Gastroesophageal sphincter (tissue), 4 donors: ENCODE results near the gene WDR33. TPM values are rescaled to one million over a fixed set of nuclear protein-coding genes. Genes with fewer than 3 reads are reported as not detected.

Experiments
- ATAC-seq: fragments of 150-250 bp; one replicate; pipeline ENCODE4 v1.9.1; 2016; ENCODE audit warnings: mild to moderate bottlenecking, moderate library complexity
- H3K27ac ChIP-seq, 4 donors: fragments of 200-600 bp; sonication (generic) in 3 of 4; 1 replicate in 3 of 4; 2 replicates in 1 of 4; pipeline ENCODE4 v1.5.1; 2016 to 2019
- H3K27me3 ChIP-seq: fragments of 200-600 bp; sonication (generic); one replicate; pipeline ENCODE4 v1.5.1; 2019
- H3K36me3 ChIP-seq, 2 donors: fragments of 200-600 bp; sonication (generic); one replicate each; pipeline ENCODE4 v1.5.1; 2019; ENCODE audit warnings: control low read depth in 1 of 2
- H3K4me1 ChIP-seq, 3 donors: fragments of 200-600 bp; sonication (generic); 1 replicate in 2 of 3; 2 replicates in 1 of 3; pipeline ENCODE4 v1.5.1; 2016 to 2019; ENCODE audit warnings: control low read depth in 2 of 3
- H3K4me3 ChIP-seq, 2 donors: fragments of 200-600 bp; sonication (generic); one replicate each; pipeline ENCODE4 v1.5.1; 2019; ENCODE audit warnings: mild to moderate bottlenecking in 1 of 2, moderate library complexity in 1 of 2
- H3K9me3 ChIP-seq, 3 donors: fragments of 200-600 bp; sonication (generic); one replicate each; pipeline ENCODE4 v1.5.1; 2017 to 2019; ENCODE audit warnings: control low read depth in 2 of 3
- CTCF ChIP-seq, 4 experiments: fragments of 200-600 bp in 2 of 4; fragments of 450-650 bp in 2 of 4; sonication (generic) in 1 of 4; IDR thresholded peaks; one replicate each; pipeline ENCODE4 v1.5.1; 2017 to 2019; ENCODE audit warnings: antibody characterized with exemption in 4 of 4, mild to moderate bottlenecking in 2 of 4, moderate library complexity in 2 of 4
- EP300 ChIP-seq: sonication (generic); formaldehyde crosslinking; IDR thresholded peaks from one replicate; pipeline ENCODE4 v1.6.1; 2017; ENCODE audit warnings: antibody characterized with exemption, mild to moderate bottlenecking
- POLR2A ChIP-seq, 2 donors: fragments of 450-650 bp; IDR thresholded peaks; one replicate each; pipeline ENCODE4 v1.6.1; 2017; ENCODE audit warnings: antibody characterized with exemption in 2 of 2, mild to moderate bottlenecking in 2 of 2, moderate library complexity in 1 of 2
- POLR2AphosphoS5 ChIP-seq: sonication (generic); formaldehyde crosslinking; IDR thresholded peaks from one replicate; pipeline ENCODE4 v1.6.1; 2017; ENCODE audit warnings: antibody characterized with exemption
- WGBS, 2 donors: methylation state at CpG; one replicate each; pipeline ENCODE4 v1.1.5; 2018; ENCODE audit warnings: low coverage in 1 of 2; 5-methylcytosine and 5-hydroxymethylcytosine counted together
- total RNA-seq, 4 donors: library from RNA; depleted of rRNA; stranded (reverse); fragments of >200 nt; gene quantifications; one replicate each; pipeline ENCODE4 v1.1.0, GENCODE V29; 2016

Gene WDR33
- total RNA-seq, 4 donors from 2014 or later = 34.9 to 64.6 (median 43.2) TPM

GRCh38 chr2:127655209-127656073, 155.5 kb downstream of the WDR33 start:
- Histone ChIP-seq H3K4me1 (peaks cover 12 to 100% (median 76%) of the 10 kb centered on the region in 3 donors), H3K27ac (peak overlapping the region; percentile 70 to 98 (median 84)), H3K9me3 (no peaks in the 10 kb centered on the region), H3K36me3 (peaks cover 0 to 60% of the 10 kb centered on the region in 2 donors), H3K4me3 (no peak overlapping the region), H3K27me3 (no peaks in the 10 kb centered on the region)
- ATAC-seq = no peak
- 29 to 50% methylated on average over 10 to 11 of the region's 16 CpGs for WGBS, 2 donors
- TF ChIP-seq POLR2AphosphoS5 (no peak), EP300 (no peak), POLR2A (IDR thresholded peaks at IDR 0.05) (no peak), CTCF (IDR thresholded peaks at IDR 0.05) (peak in 1 of 4 experiments; percentile 12)

DNA sequence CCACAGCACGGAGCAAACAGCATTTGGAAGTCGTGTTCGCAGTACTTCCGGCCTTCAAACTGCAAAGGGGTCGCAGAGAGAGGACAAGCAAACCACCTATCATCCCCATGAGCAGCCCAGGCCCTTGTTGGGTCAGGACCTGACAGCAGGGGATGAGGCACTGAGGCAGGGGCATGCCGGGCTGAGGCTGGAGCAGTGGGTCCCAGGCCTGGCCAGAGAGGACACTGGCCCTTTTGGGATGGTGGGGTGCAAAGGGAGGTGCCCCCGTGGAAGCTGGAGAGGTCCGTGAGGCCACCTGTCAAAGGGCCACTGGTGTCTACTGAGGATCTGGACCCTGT, 156.2 kb downstream of the WDR33 start:
- TF ChIP-seq EP300 = no peak
- TF ChIP-seq POLR2AphosphoS5 = no peak
- TF ChIP-seq CTCF (IDR thresholded peaks at IDR 0.05) = no peak
- no peak for TF ChIP-seq POLR2A (IDR thresholded peaks at IDR 0.05)
- no CpG with 5 or more reads among the region's 8 CpGs for WGBS, 2 donors
- H3K4me3 ChIP-seq = no peak overlapping the region
- no peaks in the 10 kb centered on the region for H3K27me3 ChIP-seq
- H3K36me3 ChIP-seq = peaks cover 0 to 56% of the 10 kb centered on the region in 2 donors
- peak overlapping the region; percentile 70 to 98 (median 84) for H3K27ac ChIP-seq
- no peak for ATAC-seq
- H3K9me3 ChIP-seq = no peaks in the 10 kb centered on the region
- H3K4me1 ChIP-seq = peaks cover 11 to 100% (median 74%) of the 10 kb centered on the region in 3 donors

- H3K4me3 ChIP-seq = no peak overlapping the region
- peaks cover 0 to 56% of the 10 kb centered on the region in 2 donors for H3K36me3 ChIP-seq
- H3K27ac ChIP-seq = peak overlapping the region; percentile 70 to 98 (median 84)
- TF ChIP-seq CTCF (IDR thresholded peaks at IDR 0.05) = no peak
- no peak for TF ChIP-seq POLR2AphosphoS5
- TF ChIP-seq POLR2A (IDR thresholded peaks at IDR 0.05) = no peak
- no peak for TF ChIP-seq EP300
- H3K4me1 ChIP-seq = peaks cover 12 to 100% (median 74%) of the 10 kb centered on the region in 3 donors
- no peaks in the 10 kb centered on the region for H3K9me3 ChIP-seq
- no peak for ATAC-seq
- 73% methylated on average over 3 of the region's 24 CpGs; no CpG with 5 or more reads in 1 of the 2 donors for WGBS, 2 donors
- H3K27me3 ChIP-seq = no peaks in the 10 kb centered on the region
These were observed 156.7 kb downstream of the WDR33 start for GRCh38 chr2:127654084-127654837.

GRCh38 chr2:127653421-127654083, 157.4 kb downstream of the WDR33 start:
- 63 to 64% methylated on average over 5 to 13 of the region's 16 CpGs for WGBS, 2 donors
- Histone ChIP-seq H3K27me3 (no peaks in the 10 kb centered on the region), H3K36me3 (peaks cover 0 to 56% of the 10 kb centered on the region in 2 donors), H3K4me3 (no peak overlapping the region), H3K9me3 (no peaks in the 10 kb centered on the region), H3K4me1 (peaks cover 13 to 99% (median 70%) of the 10 kb centered on the region in 3 donors), H3K27ac (peak overlapping the region; percentile 70 to 98 (median 84))
- no peak for ATAC-seq
- TF ChIP-seq POLR2A (IDR thresholded peaks at IDR 0.05) (no peak), CTCF (IDR thresholded peaks at IDR 0.05) (no peak), POLR2AphosphoS5 (no peak)
